ENCODE data around the gene PCDHGA9. TPM values are rescaled to one million over a fixed set of nuclear protein-coding genes. Genes with fewer than 3 reads are reported as not detected.

PCDHGA9 gene
- total RNA-seq, 1 experiment from 2014 or later = 0.29 TPM

Other genes with a start within 250 kb of the PCDHGA9 start
- 0.05 TPM in 1 of 2 replicates, not detected in the other for gene PCDHB7, start 230.1 kb upstream of the PCDHGA9 start, total RNA-seq (2014; rRNA removed; shearing (Covaris generic))
- not detected in 2 replicates for gene PCDHB8, start 225.0 kb upstream of the PCDHGA9 start, total RNA-seq (2014; rRNA removed; shearing (Covaris generic))
- gene PCDHB16, start 220.4 kb upstream of the PCDHGA9 start, total RNA-seq (2014; rRNA removed; shearing (Covaris generic)) = 0.03 TPM in 1 of 2 replicates, not detected in the other
- 0.40 TPM in 1 of 2 replicates, not detected in the other for gene PCDHB9, start 215.6 kb upstream of the PCDHGA9 start, total RNA-seq (2014; rRNA removed; shearing (Covaris generic))
- 0.11 TPM in 1 of 2 replicates, not detected in the other for gene PCDHB10, start 210.4 kb upstream of the PCDHGA9 start, total RNA-seq (2014; rRNA removed; shearing (Covaris generic))
- gene PCDHB11, start 203.2 kb upstream of the PCDHGA9 start, total RNA-seq (2014; rRNA removed; shearing (Covaris generic)) = not detected in 2 replicates
- gene PCDHB12, start 194.1 kb upstream of the PCDHGA9 start, total RNA-seq (2014; rRNA removed; shearing (Covaris generic)) = not detected in 2 replicates
- 0.06 TPM in 1 of 2 replicates, not detected in the other for gene PCDHB13, start 188.9 kb upstream of the PCDHGA9 start, total RNA-seq (2014; rRNA removed; shearing (Covaris generic))
- gene PCDHB14, start 179.4 kb upstream of the PCDHGA9 start, total RNA-seq (2014; rRNA removed; shearing (Covaris generic)) = 0.03 and 0.08 TPM in 2 replicates
- 0.03 and 0.10 TPM in 2 replicates for gene PCDHB15, start 157.4 kb upstream of the PCDHGA9 start, total RNA-seq (2014; rRNA removed; shearing (Covaris generic))
- gene SLC25A2, start 98.7 kb upstream of the PCDHGA9 start, total RNA-seq (2014; rRNA removed; shearing (Covaris generic)) = not detected in 2 replicates
- gene TAF7, start 82.0 kb upstream of the PCDHGA9 start, total RNA-seq (2014; rRNA removed; shearing (Covaris generic)) = 42.6 and 48.1 TPM in 2 replicates
- 0.07 and 0.32 TPM in 2 replicates for gene PCDHGA1, start 72.3 kb upstream of the PCDHGA9 start, total RNA-seq (2014; rRNA removed; shearing (Covaris generic))
- gene PCDHGA2, start 64.0 kb upstream of the PCDHGA9 start, total RNA-seq (2014; rRNA removed; shearing (Covaris generic)) = 0.27 and 0.84 TPM in 2 replicates
- gene PCDHGA3, start 58.9 kb upstream of the PCDHGA9 start, total RNA-seq (2014; rRNA removed; shearing (Covaris generic)) = 0.10 and 0.14 TPM in 2 replicates
- 0.53 and 1.4 TPM in 2 replicates for gene PCDHGB1, start 52.7 kb upstream of the PCDHGA9 start, total RNA-seq (2014; rRNA removed; shearing (Covaris generic))
- 0.71 and 0.73 TPM in 2 replicates for gene PCDHGA4, start 47.8 kb upstream of the PCDHGA9 start, total RNA-seq (2014; rRNA removed; shearing (Covaris generic))
- 0.69 and 0.77 TPM in 2 replicates for gene PCDHGB2, start 42.8 kb upstream of the PCDHGA9 start, total RNA-seq (2014; rRNA removed; shearing (Covaris generic))
- gene PCDHGA5, start 38.6 kb upstream of the PCDHGA9 start, total RNA-seq (2014; rRNA removed; shearing (Covaris generic)) = 0.07 and 0.21 TPM in 2 replicates
- gene PCDHGB3, start 32.5 kb upstream of the PCDHGA9 start, total RNA-seq (2014; rRNA removed; shearing (Covaris generic)) = 0.80 and 1.5 TPM in 2 replicates
- 0.20 and 1.2 TPM in 2 replicates for gene PCDHGA6, start 28.9 kb upstream of the PCDHGA9 start, total RNA-seq (2014; rRNA removed; shearing (Covaris generic))
- 0.03 and 0.11 TPM in 2 replicates for gene PCDHGA7, start 20.0 kb upstream of the PCDHGA9 start, total RNA-seq (2014; rRNA removed; shearing (Covaris generic))
- gene PCDHGB4, start 15.1 kb upstream of the PCDHGA9 start, total RNA-seq (2014; rRNA removed; shearing (Covaris generic)) = 9.9 and 10.2 TPM in 2 replicates
- gene PCDHGA8, start 10.1 kb upstream of the PCDHGA9 start, total RNA-seq (2014; rRNA removed; shearing (Covaris generic)) = 0.17 and 0.61 TPM in 2 replicates
- 0.37 and 0.55 TPM in 2 replicates for gene PCDHGB5, start 4.8 kb upstream of the PCDHGA9 start, total RNA-seq (2014; rRNA removed; shearing (Covaris generic))
- 0.10 and 0.20 TPM in 2 replicates for gene PCDHGB6, start 5.2 kb downstream of the PCDHGA9 start, total RNA-seq (2014; rRNA removed; shearing (Covaris generic))
- gene PCDHGA10, start 10.2 kb downstream of the PCDHGA9 start, total RNA-seq (2014; rRNA removed; shearing (Covaris generic)) = 0.80 and 0.90 TPM in 2 replicates
- 0.47 and 0.53 TPM in 2 replicates for gene PCDHGB7, start 14.9 kb downstream of the PCDHGA9 start, total RNA-seq (2014; rRNA removed; shearing (Covaris generic))
- gene PCDHGA11, start 18.3 kb downstream of the PCDHGA9 start, total RNA-seq (2014; rRNA removed; shearing (Covaris generic)) = 0.42 and 0.50 TPM in 2 replicates
- gene PCDHGA12, start 27.7 kb downstream of the PCDHGA9 start, total RNA-seq (2014; rRNA removed; shearing (Covaris generic)) = 0.66 and 0.70 TPM in 2 replicates
- gene PCDHGC3, start 73.2 kb downstream of the PCDHGA9 start, total RNA-seq (2014; rRNA removed; shearing (Covaris generic)) = 36.5 and 44.6 TPM in 2 replicates
- 0.14 and 0.33 TPM in 2 replicates for gene PCDHGC4, start 82.3 kb downstream of the PCDHGA9 start, total RNA-seq (2014; rRNA removed; shearing (Covaris generic))
- 0.87 and 1.4 TPM in 2 replicates for gene PCDHGC5, start 86.3 kb downstream of the PCDHGA9 start, total RNA-seq (2014; rRNA removed; shearing (Covaris generic))
- gene DIAPH1, start 216.2 kb downstream of the PCDHGA9 start, total RNA-seq (2014; rRNA removed; shearing (Covaris generic)) = 60.8 and 62.0 TPM in 2 replicates
- 86.7 and 104 TPM in 2 replicates for gene HDAC3, start 234.1 kb downstream of the PCDHGA9 start, total RNA-seq (2014; rRNA removed; shearing (Covaris generic))
- 13.1 and 15.3 TPM in 2 replicates for gene RELL2, start 234.2 kb downstream of the PCDHGA9 start, total RNA-seq (2014; rRNA removed; shearing (Covaris generic))
- 7.2 and 7.5 TPM in 2 replicates for gene FCHSD1, start 248.6 kb downstream of the PCDHGA9 start, total RNA-seq (2014; rRNA removed; shearing (Covaris generic))